ENCODE measurements around the gene TBC1D1. TPM values are rescaled to one million over a fixed set of nuclear protein-coding genes. Genes with fewer than 3 reads are reported as not detected.

TBC1D1 gene
- total RNA-seq, 1 donor = 66.6 TPM

- H3K4me2 ChIP-seq (ENCODE audit: insufficient read depth, low read length) = no peak overlapping the region
- no peaks in the 10 kb centered on the region for H3K27me3 ChIP-seq (ENCODE audit: insufficient read depth, low read length)
- H3K79me2 ChIP-seq (ENCODE audit: insufficient read depth, low read length) = no peaks in the 10 kb centered on the region
- H3K27ac ChIP-seq (ENCODE audit: low read depth, low read length) = peak overlapping the region; percentile 41
- no peak for TF ChIP-seq CTCF (IDR thresholded peaks at IDR 0.05; ENCODE audit: extremely low read depth, low read depth, low read length)
- H3K36me3 ChIP-seq (ENCODE audit: insufficient read depth, low read length) = peaks cover 13% of the 10 kb centered on the region
- H3K9me3 ChIP-seq (ENCODE audit: low read depth, low read length) = no peaks in the 10 kb centered on the region
- peaks cover 15% of the 10 kb centered on the region for H3K4me1 ChIP-seq (ENCODE audit: insufficient read depth, low read length)
- DNase-seq (ENCODE audit: insufficient read length, low spot score, missing footprints) = no peak
- no peaks in the 10 kb centered on the region for H4K20me1 ChIP-seq (ENCODE audit: insufficient read depth, low read length)
- H3K4me3 ChIP-seq (ENCODE audit: insufficient read depth, low read length) = no peak overlapping the region
- no peak overlapping the region for H2AFZ ChIP-seq (ENCODE audit: low read length)
Measured at GRCh38 chr4:38128478-38129459, 237.9 kb downstream of the TBC1D1 start.

GRCh38 chr4:38129460-38130227, 238.8 kb downstream of the TBC1D1 start:
- Histone ChIP-seq H3K27ac (ENCODE audit: low read depth, low read length) (peak overlapping the region; percentile 41), H3K79me2 (ENCODE audit: insufficient read depth, low read length) (no peaks in the 10 kb centered on the region), H3K4me2 (ENCODE audit: insufficient read depth, low read length) (no peak overlapping the region), H3K27me3 (ENCODE audit: insufficient read depth, low read length) (no peaks in the 10 kb centered on the region), H2AFZ (ENCODE audit: low read length) (no peak overlapping the region), H3K9me3 (ENCODE audit: low read depth, low read length) (no peaks in the 10 kb centered on the region), H3K4me3 (ENCODE audit: insufficient read depth, low read length) (no peak overlapping the region), H3K4me1 (ENCODE audit: insufficient read depth, low read length) (peaks cover 15% of the 10 kb centered on the region), H4K20me1 (ENCODE audit: insufficient read depth, low read length) (no peaks in the 10 kb centered on the region), H3K36me3 (ENCODE audit: insufficient read depth, low read length) (peaks cover 16% of the 10 kb centered on the region)
- no peak for DNase-seq (ENCODE audit: insufficient read length, low spot score, missing footprints)
- no peak for TF ChIP-seq CTCF (IDR thresholded peaks at IDR 0.05; ENCODE audit: extremely low read depth, low read depth, low read length)

GRCh38 chr4:38130884-38131283, 240.0 kb downstream of the TBC1D1 start:
- Histone ChIP-seq H3K36me3 (ENCODE audit: insufficient read depth, low read length) (peaks cover 21% of the 10 kb centered on the region), H3K27ac (ENCODE audit: low read depth, low read length) (peak overlapping the region; percentile 95), H3K27me3 (ENCODE audit: insufficient read depth, low read length) (no peaks in the 10 kb centered on the region), H2AFZ (ENCODE audit: low read length) (no peak overlapping the region), H4K20me1 (ENCODE audit: insufficient read depth, low read length) (no peaks in the 10 kb centered on the region), H3K4me2 (ENCODE audit: insufficient read depth, low read length) (no peak overlapping the region), H3K79me2 (ENCODE audit: insufficient read depth, low read length) (no peaks in the 10 kb centered on the region), H3K4me3 (ENCODE audit: insufficient read depth, low read length) (no peak overlapping the region), H3K9me3 (ENCODE audit: low read depth, low read length) (no peaks in the 10 kb centered on the region), H3K4me1 (ENCODE audit: insufficient read depth, low read length) (peaks cover 15% of the 10 kb centered on the region)
- no peak for DNase-seq (ENCODE audit: insufficient read length, low spot score, missing footprints)
- no peak for TF ChIP-seq CTCF (IDR thresholded peaks at IDR 0.05; ENCODE audit: extremely low read depth, low read depth, low read length)

Data from osteoblast (primary cell).